K562 (cell line): ENCODE results near the gene ZFAND2A. TPM values are rescaled to one million over a fixed set of nuclear protein-coding genes. Genes with fewer than 3 reads are reported as not detected.

ENCODE experiments used
- ATF7 ChIP-seq: fragments of 450-650 bp; IDR thresholded peaks from 2 replicates; pipeline ENCODE4 v1.7.1; 2014; ENCODE audit warnings: mild to moderate bottlenecking, moderate library complexity
- BHLHE40 ChIP-seq: IDR thresholded peaks from 2 replicates; pipeline ENCODE4 v1.6.1; 2011; ENCODE audit warnings: low read length, improper control_type of control experiment
- ETV5 ChIP-seq: sonication (generic); formaldehyde crosslinking; IDR thresholded peaks from 2 replicates; pipeline ENCODE4 v1.4.0; 2020; ENCODE audit warnings: low read depth, mild to moderate bottlenecking, missing genetic modification reagents
- NELFE ChIP-seq: IDR thresholded peaks from 2 replicates; pipeline ENCODE4 v1.6.1; 2011; ENCODE audit warnings: mild to moderate bottlenecking; ENCODE audit not compliant: insufficient read depth, insufficient read length
- POLR2G ChIP-seq: fragments of 200-400 bp; formaldehyde crosslinking; IDR thresholded peaks from 2 replicates; pipeline ENCODE4 v1.6.1; 2017; ENCODE audit warnings: low read depth, mild to moderate bottlenecking, antibody characterized with exemption, low read length, moderate library complexity
- RBM17 ChIP-seq: fragments of 200-400 bp; formaldehyde crosslinking; IDR thresholded peaks from 2 replicates; pipeline ENCODE4 v1.6.1; 2017; ENCODE audit warnings: low read depth, mild to moderate bottlenecking, low read length, borderline replicate concordance
- SMARCA4 ChIP-seq: fragments of 450-650 bp; IDR thresholded peaks from 2 replicates; pipeline ENCODE4 v1.6.1; 2016
- STAT5B ChIP-seq: fragments of 250-450 bp; sonication (Bioruptor Pico); IDR thresholded peaks from 2 replicates; pipeline ENCODE4 v1.8.0; 2021; ENCODE audit warnings: mild to moderate bottlenecking, inconsistent platforms
- TAF7 ChIP-seq: fragments of 450-650 bp; IDR thresholded peaks from 2 replicates; pipeline ENCODE4 v1.6.1; 2016; ENCODE audit warnings: missing genetic modification characterization, missing compliant biosample characterization
- ZNF121 ChIP-seq: sonication (generic); formaldehyde crosslinking; conservative IDR thresholded peaks from 2 replicates; pipeline ENCODE4 v1.8.0; 2022; ENCODE audit warnings: missing genetic modification reagents
- polyA plus RNA-seq, 8 experiments: library from polyadenylated mRNA; depleted of rRNA in 4 of 8; stranded (reverse) in 5 of 8; unstranded in 3 of 8; fragments of >200 nt; fragmentation: Nextera tagmentation in 2 of 8; fragmentation: Illumina TruSeq in 1 of 8; extraction: Ambion mirVana in 2 of 8; extraction: Trizol in 1 of 8; gene quantifications; 2 replicates each; pipeline versions ENCODE4 v1.2.1 to v1.2.3, GENCODE V29; 2011 to 2014; ENCODE audit warnings: inconsistent platforms in 1 of 8, missing spikeins in 1 of 8
- total RNA-seq, 7 experiments: library from RNA; depleted of rRNA in 6 of 7; stranded (reverse); fragments of >200 nt in 6 of 7; fragmentation: Illumina TruSeq in 2 of 7; extraction: Trizol in 2 of 7; gene quantifications; 2 replicates each; pipeline versions ENCODE4 v1.2.1 to v1.2.3, GENCODE V29; 2011 to 2021; ENCODE audit warnings: low replicate concordance in 1 of 7
- TF ChIP-seq, protein P1 (sequence below): sonication (generic); formaldehyde crosslinking; IDR thresholded peaks from 2 replicates; pipeline ENCODE4 v1.9.0; 2022; ENCODE audit warnings: mild to moderate bottlenecking, missing genetic modification reagents
- TF ChIP-seq, protein P2 (sequence below): fragments of 450-650 bp; IDR thresholded peaks from 2 replicates; pipeline ENCODE4 v1.6.1; 2017; ENCODE audit warnings: antibody characterized with exemption, mild to moderate bottlenecking
- TF ChIP-seq, protein P3 (sequence below): conservative IDR thresholded peaks from 2 replicates; pipeline ENCODE4 v1.6.1; 2011; ENCODE audit warnings: low read depth, mild to moderate bottlenecking, low read length; ENCODE audit not compliant: control insufficient read depth
- TF ChIP-seq, protein P4 (sequence below): fragments of 450-650 bp; IDR thresholded peaks from 2 replicates; pipeline ENCODE4 v1.6.1; 2016; ENCODE audit warnings: mild to moderate bottlenecking
- TF ChIP-seq, protein P5 (sequence below): fragments of 250-450 bp; sonication (Bioruptor Pico); IDR thresholded peaks from 2 replicates; pipeline ENCODE4 v1.8.0; 2022; ENCODE audit warnings: inconsistent platforms

Gene ZFAND2A
- total and polyA plus RNA-seq, 9 of the 15 experiments (the other 6 are each of a cell fraction or from before 2014, with no cell fraction given): 16.8 to 56.8 (median 26.1) TPM

DNA sequence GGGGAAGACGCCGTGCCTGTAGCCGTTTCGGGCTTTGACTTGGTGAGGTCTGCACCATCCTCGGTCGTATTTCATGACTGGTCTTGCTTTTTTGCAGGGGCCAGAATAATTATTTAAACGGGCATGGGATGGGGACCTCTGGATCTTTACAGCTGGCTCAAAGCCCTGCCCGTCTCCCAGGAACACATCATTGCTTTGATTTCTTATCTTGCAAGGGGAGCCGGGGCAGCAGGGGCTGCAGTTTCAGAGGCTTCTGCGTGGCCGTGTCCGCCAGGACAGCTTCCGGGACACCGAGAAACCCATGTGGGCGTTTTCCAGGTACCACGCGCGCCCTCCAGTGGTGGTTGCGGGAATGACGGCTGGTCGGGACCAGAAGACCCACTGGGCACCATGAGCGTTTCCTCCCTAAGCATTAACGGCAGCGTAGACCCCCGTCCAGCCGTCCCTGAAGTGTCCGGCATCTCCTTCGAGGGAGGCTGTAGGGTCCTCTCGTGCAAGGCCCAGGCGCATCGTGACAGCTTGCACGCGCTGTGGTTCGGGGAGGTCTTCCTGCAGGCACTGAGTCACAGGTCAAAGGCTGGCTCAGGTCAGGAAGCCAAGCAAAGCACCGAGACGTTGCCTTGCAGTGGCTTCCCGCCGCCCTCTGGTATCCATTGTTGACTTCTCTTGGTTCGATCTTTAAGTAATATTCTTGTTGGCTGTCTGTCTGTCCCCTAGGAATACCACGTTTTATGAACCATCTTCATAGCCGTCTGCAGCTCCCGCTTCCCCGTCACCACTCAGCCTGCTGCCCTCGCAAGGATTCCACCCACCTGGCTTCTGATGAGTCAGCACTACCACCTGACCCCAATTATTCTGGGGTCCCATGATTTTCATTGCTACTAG is 16.2 kb upstream of the ZFAND2A start (continued):
- TF ChIP-seq, protein P1, sequence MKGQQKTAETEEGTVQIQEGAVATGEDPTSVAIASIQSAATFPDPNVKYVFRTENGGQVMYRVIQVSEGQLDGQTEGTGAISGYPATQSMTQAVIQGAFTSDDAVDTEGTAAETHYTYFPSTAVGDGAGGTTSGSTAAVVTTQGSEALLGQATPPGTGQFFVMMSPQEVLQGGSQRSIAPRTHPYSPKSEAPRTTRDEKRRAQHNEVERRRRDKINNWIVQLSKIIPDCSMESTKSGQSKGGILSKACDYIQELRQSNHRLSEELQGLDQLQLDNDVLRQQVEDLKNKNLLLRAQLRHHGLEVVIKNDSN (CRISPR knock-in tag): peak; percentile 39; the same call in 1 of the 2 replicates
- no peak for TF ChIP-seq TAF7
- no peak for TF ChIP-seq NELFE
- TF ChIP-seq ATF7: 0 out of 2 replicates have a peak, but pooled peaks have one; percentile 21
- TF ChIP-seq, protein P2, sequence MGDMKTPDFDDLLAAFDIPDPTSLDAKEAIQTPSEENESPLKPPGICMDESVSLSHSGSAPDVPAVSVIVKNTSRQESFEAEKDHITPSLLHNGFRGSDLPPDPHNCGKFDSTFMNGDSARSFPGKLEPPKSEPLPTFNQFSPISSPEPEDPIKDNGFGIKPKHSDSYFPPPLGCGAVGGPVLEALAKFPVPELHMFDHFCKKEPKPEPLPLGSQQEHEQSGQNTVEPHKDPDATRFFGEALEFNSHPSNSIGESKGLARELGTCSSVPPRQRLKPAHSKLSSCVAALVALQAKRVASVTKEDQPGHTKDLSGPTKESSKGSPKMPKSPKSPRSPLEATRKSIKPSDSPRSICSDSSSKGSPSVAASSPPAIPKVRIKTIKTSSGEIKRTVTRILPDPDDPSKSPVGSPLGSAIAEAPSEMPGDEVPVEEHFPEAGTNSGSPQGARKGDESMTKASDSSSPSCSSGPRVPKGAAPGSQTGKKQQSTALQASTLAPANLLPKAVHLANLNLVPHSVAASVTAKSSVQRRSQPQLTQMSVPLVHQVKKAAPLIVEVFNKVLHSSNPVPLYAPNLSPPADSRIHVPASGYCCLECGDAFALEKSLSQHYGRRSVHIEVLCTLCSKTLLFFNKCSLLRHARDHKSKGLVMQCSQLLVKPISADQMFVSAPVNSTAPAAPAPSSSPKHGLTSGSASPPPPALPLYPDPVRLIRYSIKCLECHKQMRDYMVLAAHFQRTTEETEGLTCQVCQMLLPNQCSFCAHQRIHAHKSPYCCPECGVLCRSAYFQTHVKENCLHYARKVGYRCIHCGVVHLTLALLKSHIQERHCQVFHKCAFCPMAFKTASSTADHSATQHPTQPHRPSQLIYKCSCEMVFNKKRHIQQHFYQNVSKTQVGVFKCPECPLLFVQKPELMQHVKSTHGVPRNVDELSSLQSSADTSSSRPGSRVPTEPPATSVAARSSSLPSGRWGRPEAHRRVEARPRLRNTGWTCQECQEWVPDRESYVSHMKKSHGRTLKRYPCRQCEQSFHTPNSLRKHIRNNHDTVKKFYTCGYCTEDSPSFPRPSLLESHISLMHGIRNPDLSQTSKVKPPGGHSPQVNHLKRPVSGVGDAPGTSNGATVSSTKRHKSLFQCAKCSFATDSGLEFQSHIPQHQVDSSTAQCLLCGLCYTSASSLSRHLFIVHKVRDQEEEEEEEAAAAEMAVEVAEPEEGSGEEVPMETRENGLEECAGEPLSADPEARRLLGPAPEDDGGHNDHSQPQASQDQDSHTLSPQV: peak; percentile 72
- TF ChIP-seq STAT5B (CRISPR knock-in tag): no peak
- TF ChIP-seq ETV5: peak; percentile 74; the same call in 1 of the 2 replicates
- TF ChIP-seq SMARCA4: peak; percentile 22; the same call in 1 of the 2 replicates
- TF ChIP-seq BHLHE40: peak; percentile 63; the same call in 1 of the 2 replicates
- no peak for TF ChIP-seq RBM17
- TF ChIP-seq, protein P3, sequence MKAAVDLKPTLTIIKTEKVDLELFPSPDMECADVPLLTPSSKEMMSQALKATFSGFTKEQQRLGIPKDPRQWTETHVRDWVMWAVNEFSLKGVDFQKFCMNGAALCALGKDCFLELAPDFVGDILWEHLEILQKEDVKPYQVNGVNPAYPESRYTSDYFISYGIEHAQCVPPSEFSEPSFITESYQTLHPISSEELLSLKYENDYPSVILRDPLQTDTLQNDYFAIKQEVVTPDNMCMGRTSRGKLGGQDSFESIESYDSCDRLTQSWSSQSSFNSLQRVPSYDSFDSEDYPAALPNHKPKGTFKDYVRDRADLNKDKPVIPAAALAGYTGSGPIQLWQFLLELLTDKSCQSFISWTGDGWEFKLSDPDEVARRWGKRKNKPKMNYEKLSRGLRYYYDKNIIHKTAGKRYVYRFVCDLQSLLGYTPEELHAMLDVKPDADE: peak; percentile 37; the same call in 1 of the 2 replicates
- TF ChIP-seq POLR2G: peak; percentile 70
- 0 out of 2 replicates have a peak, but pooled peaks have one; percentile 19 for TF ChIP-seq ZNF121 (CRISPR knock-in tag)
- TF ChIP-seq, protein P4, sequence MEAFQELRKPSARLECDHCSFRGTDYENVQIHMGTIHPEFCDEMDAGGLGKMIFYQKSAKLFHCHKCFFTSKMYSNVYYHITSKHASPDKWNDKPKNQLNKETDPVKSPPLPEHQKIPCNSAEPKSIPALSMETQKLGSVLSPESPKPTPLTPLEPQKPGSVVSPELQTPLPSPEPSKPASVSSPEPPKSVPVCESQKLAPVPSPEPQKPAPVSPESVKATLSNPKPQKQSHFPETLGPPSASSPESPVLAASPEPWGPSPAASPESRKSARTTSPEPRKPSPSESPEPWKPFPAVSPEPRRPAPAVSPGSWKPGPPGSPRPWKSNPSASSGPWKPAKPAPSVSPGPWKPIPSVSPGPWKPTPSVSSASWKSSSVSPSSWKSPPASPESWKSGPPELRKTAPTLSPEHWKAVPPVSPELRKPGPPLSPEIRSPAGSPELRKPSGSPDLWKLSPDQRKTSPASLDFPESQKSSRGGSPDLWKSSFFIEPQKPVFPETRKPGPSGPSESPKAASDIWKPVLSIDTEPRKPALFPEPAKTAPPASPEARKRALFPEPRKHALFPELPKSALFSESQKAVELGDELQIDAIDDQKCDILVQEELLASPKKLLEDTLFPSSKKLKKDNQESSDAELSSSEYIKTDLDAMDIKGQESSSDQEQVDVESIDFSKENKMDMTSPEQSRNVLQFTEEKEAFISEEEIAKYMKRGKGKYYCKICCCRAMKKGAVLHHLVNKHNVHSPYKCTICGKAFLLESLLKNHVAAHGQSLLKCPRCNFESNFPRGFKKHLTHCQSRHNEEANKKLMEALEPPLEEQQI: no peak
- TF ChIP-seq, protein P5, sequence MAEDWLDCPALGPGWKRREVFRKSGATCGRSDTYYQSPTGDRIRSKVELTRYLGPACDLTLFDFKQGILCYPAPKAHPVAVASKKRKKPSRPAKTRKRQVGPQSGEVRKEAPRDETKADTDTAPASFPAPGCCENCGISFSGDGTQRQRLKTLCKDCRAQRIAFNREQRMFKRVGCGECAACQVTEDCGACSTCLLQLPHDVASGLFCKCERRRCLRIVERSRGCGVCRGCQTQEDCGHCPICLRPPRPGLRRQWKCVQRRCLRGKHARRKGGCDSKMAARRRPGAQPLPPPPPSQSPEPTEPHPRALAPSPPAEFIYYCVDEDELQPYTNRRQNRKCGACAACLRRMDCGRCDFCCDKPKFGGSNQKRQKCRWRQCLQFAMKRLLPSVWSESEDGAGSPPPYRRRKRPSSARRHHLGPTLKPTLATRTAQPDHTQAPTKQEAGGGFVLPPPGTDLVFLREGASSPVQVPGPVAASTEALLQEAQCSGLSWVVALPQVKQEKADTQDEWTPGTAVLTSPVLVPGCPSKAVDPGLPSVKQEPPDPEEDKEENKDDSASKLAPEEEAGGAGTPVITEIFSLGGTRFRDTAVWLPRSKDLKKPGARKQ (CRISPR knock-in tag): peak; percentile 76; the same call in 1 of the 2 replicates
